ENCODE results near the gene TCAP. TPM values are rescaled to one million over a fixed set of nuclear protein-coding genes. Genes with fewer than 3 reads are reported as not detected.

TCAP gene
- polyA plus RNA-seq, 1 donor from 2014 or later: 3.7 TPM

GRCh38 chr17:39711851-39712250 lies 46.7 kb downstream of the TCAP start:
- Histone ChIP-seq H3F3A (ENCODE audit: insufficient read depth, low read length, poor library complexity, severe bottlenecking) (no peaks in the 10 kb centered on the region), H2AFZ (ENCODE audit: low read depth, low read length) (no peak overlapping the region), H3K79me2 (replicated peaks; ENCODE audit: insufficient read depth, low read length) (no peaks in the 10 kb centered on the region), H3K36me3 (ENCODE audit: insufficient read depth, low read length) (no peaks in the 10 kb centered on the region), H3K9ac (ENCODE audit: low read length) (no peak overlapping the region), H3K4me3 (ENCODE audit: low read length) (no peak overlapping the region), H3K27me3 (ENCODE audit: insufficient read depth, low read depth, low read length) (no peaks in the 10 kb centered on the region), H3K9me2 (ENCODE audit: insufficient read depth, low read length) (no peaks in the 10 kb centered on the region), H3K27ac (ENCODE audit: low read length) (no peak overlapping the region), H3K4me2 (ENCODE audit: low read length) (no peak overlapping the region), H4K20me1 (ENCODE audit: insufficient read depth) (no peaks in the 10 kb centered on the region), H3K9me3 (ENCODE audit: low read length) (no peaks in the 10 kb centered on the region)
- TF ChIP-seq REST (IDR thresholded peaks at IDR 0.05; ENCODE audit: borderline replicate concordance) (no peak), EZH2 (IDR thresholded peaks at IDR 0.05; ENCODE audit: borderline replicate concordance, insufficient read depth, low read length, poor library complexity, severe bottlenecking) (no peak), EP300 (conservative IDR thresholded peaks at IDR 0.05; ENCODE audit: poor library complexity, severe bottlenecking) (no peak), TAF1 (IDR thresholded peaks at IDR 0.05; ENCODE audit: low read depth) (no peak), RAD21 (conservative IDR thresholded peaks at IDR 0.05) (no peak), SMC3 (conservative IDR thresholded peaks at IDR 0.05; ENCODE audit: poor library complexity) (no peak), CTCF (IDR thresholded peaks at IDR 0.05; ENCODE audit: poor library complexity, severe bottlenecking) (no peak), MXI1 (conservative IDR thresholded peaks at IDR 0.05; ENCODE audit: poor library complexity, severe bottlenecking) (no peak), POLR2AphosphoS5 (IDR thresholded peaks at IDR 0.05) (no peak)

GRCh38 chr17:39714234-39714633 lies 49.1 kb downstream of the TCAP start:
- TF ChIP-seq SMC3 (conservative IDR thresholded peaks at IDR 0.05; ENCODE audit: poor library complexity): no peak
- TF ChIP-seq POLR2AphosphoS5 (IDR thresholded peaks at IDR 0.05): no peak
- TF ChIP-seq EZH2 (IDR thresholded peaks at IDR 0.05; ENCODE audit: borderline replicate concordance, insufficient read depth, low read length, poor library complexity, severe bottlenecking): no peak
- TF ChIP-seq CTCF (IDR thresholded peaks at IDR 0.05; ENCODE audit: poor library complexity, severe bottlenecking): no peak
- TF ChIP-seq REST (IDR thresholded peaks at IDR 0.05; ENCODE audit: borderline replicate concordance): no peak
- no peak for TF ChIP-seq RAD21 (conservative IDR thresholded peaks at IDR 0.05)
- no peak for TF ChIP-seq EP300 (conservative IDR thresholded peaks at IDR 0.05; ENCODE audit: poor library complexity, severe bottlenecking)
- no peak for TF ChIP-seq MXI1 (conservative IDR thresholded peaks at IDR 0.05; ENCODE audit: poor library complexity, severe bottlenecking)
- TF ChIP-seq TAF1 (IDR thresholded peaks at IDR 0.05; ENCODE audit: low read depth): no peak
- Histone ChIP-seq H3K9me2 (ENCODE audit: insufficient read depth, low read length) (no peaks in the 10 kb centered on the region), H2AFZ (ENCODE audit: low read depth, low read length) (no peak overlapping the region), H3K4me3 (ENCODE audit: low read length) (no peak overlapping the region), H3K4me2 (ENCODE audit: low read length) (no peak overlapping the region), H3K27me3 (ENCODE audit: insufficient read depth, low read depth, low read length) (no peaks in the 10 kb centered on the region), H3K36me3 (ENCODE audit: insufficient read depth, low read length) (no peaks in the 10 kb centered on the region), H3K27ac (ENCODE audit: low read length) (no peak overlapping the region), H4K20me1 (ENCODE audit: insufficient read depth) (no peaks in the 10 kb centered on the region), H3K9ac (ENCODE audit: low read length) (no peak overlapping the region), H3F3A (ENCODE audit: insufficient read depth, low read length, poor library complexity, severe bottlenecking) (no peaks in the 10 kb centered on the region), H3K79me2 (replicated peaks; ENCODE audit: insufficient read depth, low read length) (no peaks in the 10 kb centered on the region), H3K9me3 (ENCODE audit: low read length) (no peaks in the 10 kb centered on the region)

Measured in neural cell (in vitro differentiated cells).